ENCODE measurements around the gene WDR7.

- TF ChIP-seq CTCF (IDR thresholded peaks at IDR 0.05 in 2 of 3, conservative IDR thresholded peaks at IDR 0.05 in 1 of 3; ENCODE audit: borderline replicate concordance in 1 of 3, insufficient read depth in 1 of 3, low read depth in 2 of 3, low read length in 2 of 3) (no peak), POLR2A (IDR thresholded peaks at IDR 0.05; ENCODE audit: borderline replicate concordance, extremely low read depth, insufficient read depth, insufficient read length) (no peak), ZFX (IDR thresholded peaks at IDR 0.05) (no peak), YY1 (IDR thresholded peaks at IDR 0.05; ENCODE audit: extremely low read depth, insufficient replicate concordance, low read depth, low read length) (no peak), SP1 (IDR thresholded peaks at IDR 0.05; ENCODE audit: low read depth) (no peak)
These were observed 336.1 kb downstream of the WDR7 start for GRCh38 chr18:56987236-56987635.
